ENCODE measurements around the gene PEF1.
"Not testable (repeated sequence)": the region's sequence is repeated elsewhere in the genome, so short reads cannot be mapped to it uniquely, and the experiment has no call there.

GRCh38 chr1:31587328-31587699, 57.4 kb downstream of the PEF1 start:
- not testable (repeated sequence) for TF ChIP-seq CTCF, POLR2A (IDR thresholded peaks at IDR 0.05)
